Trophoblast cell (in vitro differentiated cells and primary cell): ENCODE data around the gene NPR3.
A peak's percentile ranks its signal among the peaks of the same experiment; 100 is the strongest.

Source experiments
- DNase-seq, 2 donors: peaks; one replicate each; pipeline ENCODE4 v3.0.0-alpha.2; 2016
- H2AFZ ChIP-seq: 2 replicates; pipeline ENCODE4 v1.6.1; 2013; ENCODE audit warnings: low read length, moderate library complexity, mild to moderate bottlenecking; ENCODE audit not compliant: insufficient read depth, poor library complexity
- H2AK5ac ChIP-seq: 2 replicates; pipeline ENCODE4 v1.6.1; 2013; ENCODE audit warnings: mild to moderate bottlenecking, low read length
- H2BK120ac ChIP-seq: 2 replicates; pipeline ENCODE4 v1.6.1; 2013; ENCODE audit warnings: low read length, mild to moderate bottlenecking, moderate library complexity; ENCODE audit not compliant: insufficient read depth, poor library complexity
- H2BK12ac ChIP-seq: 2 replicates; pipeline ENCODE4 v1.6.1; 2013; ENCODE audit warnings: mild to moderate bottlenecking, low read length, moderate library complexity
- H2BK5ac ChIP-seq: 2 replicates; pipeline ENCODE4 v1.6.1; 2013; ENCODE audit warnings: low read length, low read depth, moderate library complexity, mild to moderate bottlenecking; ENCODE audit not compliant: poor library complexity
- H3K14ac ChIP-seq: 2 replicates; pipeline ENCODE4 v1.6.1; 2013; ENCODE audit warnings: mild to moderate bottlenecking, low read length
- H3K18ac ChIP-seq: 2 replicates; pipeline ENCODE4 v1.6.1; 2013; ENCODE audit warnings: mild to moderate bottlenecking, low read length
- H3K23ac ChIP-seq: 2 replicates; pipeline ENCODE4 v1.6.1; 2013; ENCODE audit warnings: low read length
- H3K27ac ChIP-seq: 2 replicates; pipeline ENCODE4 v1.5.1; 2013; ENCODE audit warnings: low read depth, mild to moderate bottlenecking, inconsistent platforms, low read length, moderate library complexity
- H3K27me3 ChIP-seq: 2 replicates; pipeline ENCODE4 v1.6.1; 2013; ENCODE audit warnings: inconsistent platforms, mild to moderate bottlenecking, low read length, moderate library complexity; ENCODE audit not compliant: insufficient read depth
- H3K36me3 ChIP-seq, 2 experiments: 1 replicate in 1 of 2; 2 replicates in 1 of 2; pipeline ENCODE4 v1.6.1; 2013; ENCODE audit warnings: low read length in 2 of 2, mild to moderate bottlenecking in 2 of 2, moderate library complexity in 1 of 2; ENCODE audit not compliant: insufficient read depth in 2 of 2, control insufficient read depth in 1 of 2
- H3K4ac ChIP-seq: 2 replicates; pipeline ENCODE4 v1.6.1; 2013; ENCODE audit warnings: low read depth, mild to moderate bottlenecking, low read length, moderate library complexity
- H3K4me1 ChIP-seq, 2 experiments: 1 replicate in 1 of 2; 2 replicates in 1 of 2; pipeline ENCODE4 v1.6.1; 2013; ENCODE audit warnings: low read length in 2 of 2, mild to moderate bottlenecking in 2 of 2, moderate library complexity in 1 of 2; ENCODE audit not compliant: insufficient read depth in 2 of 2, control insufficient read depth in 1 of 2
- H3K4me2 ChIP-seq: 2 replicates; pipeline ENCODE4 v1.6.1; 2013; ENCODE audit warnings: inconsistent platforms, mild to moderate bottlenecking, low read length, moderate library complexity
- H3K4me3 ChIP-seq: 2 replicates; pipeline ENCODE4 v1.5.1; 2013; ENCODE audit warnings: mild to moderate bottlenecking, low read depth, low read length, inconsistent platforms
- H3K79me1 ChIP-seq: one replicate; pipeline ENCODE4 v1.6.1; 2013; ENCODE audit warnings: low read length
- H3K79me2 ChIP-seq: 2 replicates; pipeline ENCODE4 v1.6.1; 2013; ENCODE audit warnings: low read length, mild to moderate bottlenecking; ENCODE audit not compliant: control insufficient read depth, insufficient read depth, poor library complexity
- H3K9ac ChIP-seq: 2 replicates; pipeline ENCODE4 v1.6.1; 2013; ENCODE audit warnings: mild to moderate bottlenecking, low read length
- H3K9me3 ChIP-seq: 2 replicates; pipeline ENCODE4 v1.6.1; 2013; ENCODE audit warnings: low read depth, mild to moderate bottlenecking, control low read depth, inconsistent platforms, low read length; ENCODE audit not compliant: insufficient read depth
- H4K12ac ChIP-seq: 2 replicates; pipeline ENCODE4 v1.6.1; 2013; ENCODE audit warnings: low read depth, mild to moderate bottlenecking, low read length, moderate library complexity
- H4K8ac ChIP-seq: 2 replicates; pipeline ENCODE4 v1.6.1; 2013; ENCODE audit warnings: low read depth, mild to moderate bottlenecking, low read length, moderate library complexity
- H4K91ac ChIP-seq: one replicate; pipeline ENCODE4 v1.6.1; 2013; ENCODE audit warnings: low read depth, mild to moderate bottlenecking, low read length, moderate library complexity
- WGBS: extraction: QIAGEN DNeasy Blood & Tissue Kit; methylation state at CpG from one replicate; pipeline ENCODE4 v1.1.7; 2013; ENCODE audit warnings: missing lambda C conversion rate; ENCODE audit not compliant: insufficient read length, insufficient coverage; ENCODE audit errors: extremely low coverage; 5-methylcytosine and 5-hydroxymethylcytosine counted together

NPR3 gene

GRCh38 chr5:32707418-32707997 lies 3.6 kb upstream of the NPR3 start:
- Histone ChIP-seq H3K9ac (no peak overlapping the region), H3K79me2 (no peaks in the 10 kb centered on the region), H3K79me1 (no peaks in the 10 kb centered on the region), H4K12ac (no peak overlapping the region), H2AK5ac (no peak overlapping the region), H2BK12ac (no peak overlapping the region), H3K23ac (no peak overlapping the region), H4K91ac (no peak overlapping the region), H2BK5ac (no peak overlapping the region), H2AFZ (no peak overlapping the region), H3K9me3 (peaks cover 3% of the 10 kb centered on the region), H3K27me3 (peaks cover 27% of the 10 kb centered on the region), H3K27ac (no peak overlapping the region), H2BK120ac (no peak overlapping the region), H4K8ac (no peak overlapping the region), H3K4me2 (no peak overlapping the region), H3K4ac (no peak overlapping the region), H3K4me3 (no peak overlapping the region), H3K14ac (no peak overlapping the region), H3K18ac (no peak overlapping the region), H3K36me3 (no peaks in the 10 kb centered on the region), H3K4me1 (peaks cover 3 to 20% of the 10 kb centered on the region in 2 experiments)
- DNase-seq: peak in 1 of 2 donors; percentile 4
- WGBS: no CpG with 5 or more reads among the region's 2 CpGs

GRCh38 chr5:32708949-32709348 lies 2.2 kb upstream of the NPR3 start:
- H3K27me3 ChIP-seq: peaks cover 41% of the 10 kb centered on the region
- WGBS: no CpG with 5 or more reads among the region's 16 CpGs
- no peak overlapping the region for H2BK5ac ChIP-seq
- H3K79me2 ChIP-seq: no peaks in the 10 kb centered on the region
- no peak overlapping the region for H3K23ac ChIP-seq
- DNase-seq: no peak
- no peaks in the 10 kb centered on the region for H3K36me3 ChIP-seq
- H2AK5ac ChIP-seq: no peak overlapping the region
- H3K79me1 ChIP-seq: no peaks in the 10 kb centered on the region
- no peak overlapping the region for H3K9ac ChIP-seq
- H2BK120ac ChIP-seq: no peak overlapping the region
- peaks cover 10 to 25% of the 10 kb centered on the region in 2 experiments for H3K4me1 ChIP-seq
- no peak overlapping the region for H3K18ac ChIP-seq
- H4K8ac ChIP-seq: no peak overlapping the region
- H3K4me2 ChIP-seq: peak overlapping the region; percentile 37
- no peak overlapping the region for H3K4me3 ChIP-seq
- peaks cover 3% of the 10 kb centered on the region for H3K9me3 ChIP-seq
- no peak overlapping the region for H4K91ac ChIP-seq
- no peak overlapping the region for H3K14ac ChIP-seq
- H3K27ac ChIP-seq: no peak overlapping the region
- H4K12ac ChIP-seq: peak overlapping the region; percentile 44
- H2BK12ac ChIP-seq: no peak overlapping the region
- H3K4ac ChIP-seq: no peak overlapping the region
- no peak overlapping the region for H2AFZ ChIP-seq

- peak; percentile 20 to 63 for DNase-seq
- H4K12ac ChIP-seq: no peak overlapping the region
- H3K4me1 ChIP-seq: peaks cover 14 to 25% of the 10 kb centered on the region in 2 experiments
- H3K27ac ChIP-seq: no peak overlapping the region
- no peak overlapping the region for H3K4ac ChIP-seq
- H2BK12ac ChIP-seq: no peak overlapping the region
- no peak overlapping the region for H3K9ac ChIP-seq
- peaks cover 49% of the 10 kb centered on the region for H3K27me3 ChIP-seq
- peak overlapping the region; percentile 85 for H3K4me2 ChIP-seq
- H4K8ac ChIP-seq: no peak overlapping the region
- no peak overlapping the region for H2BK5ac ChIP-seq
- peak overlapping the region; percentile 60 for H3K4me3 ChIP-seq
- H3K14ac ChIP-seq: no peak overlapping the region
- H3K18ac ChIP-seq: no peak overlapping the region
- H4K91ac ChIP-seq: no peak overlapping the region
- H2BK120ac ChIP-seq: no peak overlapping the region
- WGBS: no CpG with 5 or more reads among the region's 49 CpGs
- H3K79me2 ChIP-seq: no peaks in the 10 kb centered on the region
- no peaks in the 10 kb centered on the region for H3K36me3 ChIP-seq
- H2AFZ ChIP-seq: peak overlapping the region; percentile 6
- H2AK5ac ChIP-seq: no peak overlapping the region
- H3K9me3 ChIP-seq: peaks cover 3% of the 10 kb centered on the region
- H3K79me1 ChIP-seq: no peaks in the 10 kb centered on the region
- H3K23ac ChIP-seq: no peak overlapping the region
Observed at GRCh38 chr5:32709750-32710549, 1.2 kb upstream of the NPR3 start.

- no peaks in the 10 kb centered on the region for H3K36me3 ChIP-seq
- H3K27ac ChIP-seq: no peak overlapping the region
- no peak overlapping the region for H3K9ac ChIP-seq
- no peak overlapping the region for H4K8ac ChIP-seq
- H4K91ac ChIP-seq: no peak overlapping the region
- H4K12ac ChIP-seq: no peak overlapping the region
- no peak overlapping the region for H3K4ac ChIP-seq
- H3K27me3 ChIP-seq: peaks cover 49% of the 10 kb centered on the region
- peak overlapping the region; percentile 59 for H3K4me2 ChIP-seq
- H3K4me1 ChIP-seq: peaks cover 14 to 25% of the 10 kb centered on the region in 2 experiments
- H2BK120ac ChIP-seq: no peak overlapping the region
- no peak overlapping the region for H2BK5ac ChIP-seq
- peaks cover 3% of the 10 kb centered on the region for H3K9me3 ChIP-seq
- H2AK5ac ChIP-seq: no peak overlapping the region
- no peak overlapping the region for H2AFZ ChIP-seq
- no peak overlapping the region for H3K18ac ChIP-seq
- H3K23ac ChIP-seq: no peak overlapping the region
- no peak overlapping the region for H2BK12ac ChIP-seq
- DNase-seq: no peak
- WGBS: no CpG with 5 or more reads among the region's 10 CpGs
- H3K4me3 ChIP-seq: no peak overlapping the region
- no peak overlapping the region for H3K14ac ChIP-seq
- H3K79me2 ChIP-seq: no peaks in the 10 kb centered on the region
- H3K79me1 ChIP-seq: no peaks in the 10 kb centered on the region
Observed at GRCh38 chr5:32711362-32711680, 200 bp downstream of the NPR3 start.
